ENCODE measurements around the gene FAHD2A.
"Not testable (repeated sequence)": the region's sequence is repeated elsewhere in the genome, so short reads cannot be mapped to it uniquely, and the experiment has no call there.

FAHD2A gene, protein sequence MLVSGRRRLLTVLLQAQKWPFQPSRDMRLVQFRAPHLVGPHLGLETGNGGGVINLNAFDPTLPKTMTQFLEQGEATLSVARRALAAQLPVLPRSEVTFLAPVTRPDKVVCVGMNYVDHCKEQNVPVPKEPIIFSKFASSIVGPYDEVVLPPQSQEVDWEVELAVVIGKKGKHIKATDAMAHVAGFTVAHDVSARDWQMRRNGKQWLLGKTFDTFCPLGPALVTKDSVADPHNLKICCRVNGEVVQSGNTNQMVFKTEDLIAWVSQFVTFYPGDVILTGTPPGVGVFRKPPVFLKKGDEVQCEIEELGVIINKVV

DNA sequence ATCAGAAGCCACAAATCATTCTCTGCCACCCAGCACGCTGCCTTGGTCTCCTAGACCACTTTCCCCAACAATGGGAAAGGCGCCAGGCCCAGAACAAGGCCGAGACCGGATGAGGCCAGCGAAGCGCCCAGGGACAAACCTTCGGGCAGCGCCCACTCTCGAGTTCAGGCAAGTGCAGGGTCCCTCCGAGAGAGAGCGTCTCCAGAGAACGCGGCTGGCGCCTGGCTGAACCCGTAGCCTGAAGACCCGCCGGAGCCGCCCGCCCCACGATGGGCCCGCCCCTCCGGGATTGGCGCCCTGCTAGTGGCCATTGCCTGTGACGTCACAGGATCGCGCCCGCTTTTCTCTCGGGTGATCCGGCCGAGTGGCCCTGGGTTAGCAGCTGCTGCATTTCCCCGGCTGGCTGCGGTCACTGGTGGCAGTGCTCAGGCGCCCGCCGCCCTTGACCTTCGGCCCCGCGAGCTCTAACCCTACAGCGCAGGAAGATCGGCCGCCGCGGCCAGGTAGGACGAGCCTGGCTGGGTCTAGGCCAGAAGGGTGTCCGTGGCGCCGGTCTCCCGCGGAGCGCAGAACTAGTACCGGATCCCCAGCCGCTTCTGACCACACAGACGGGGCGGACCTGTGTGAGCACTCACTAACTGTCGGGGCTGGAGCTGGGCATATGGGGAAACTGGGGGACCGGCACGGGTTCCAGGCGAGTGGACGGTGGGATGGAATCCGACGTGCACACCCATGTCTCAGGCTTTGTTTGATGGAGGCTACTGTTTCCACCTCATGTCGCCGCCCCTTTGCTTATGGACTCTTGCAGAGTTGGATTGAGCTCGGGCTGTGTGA, at the start of gene FAHD2A:
Gene FAHD2A, plus strand, starts transcription at position 339 of the 834 bp plus-strand sequence. CDS start 2,851 bp downstream, outside the sequence.
- peak; percentile 86 to 91 for DNase-seq (ENCODE audit: low read depth in 2 of 2)

DNA sequence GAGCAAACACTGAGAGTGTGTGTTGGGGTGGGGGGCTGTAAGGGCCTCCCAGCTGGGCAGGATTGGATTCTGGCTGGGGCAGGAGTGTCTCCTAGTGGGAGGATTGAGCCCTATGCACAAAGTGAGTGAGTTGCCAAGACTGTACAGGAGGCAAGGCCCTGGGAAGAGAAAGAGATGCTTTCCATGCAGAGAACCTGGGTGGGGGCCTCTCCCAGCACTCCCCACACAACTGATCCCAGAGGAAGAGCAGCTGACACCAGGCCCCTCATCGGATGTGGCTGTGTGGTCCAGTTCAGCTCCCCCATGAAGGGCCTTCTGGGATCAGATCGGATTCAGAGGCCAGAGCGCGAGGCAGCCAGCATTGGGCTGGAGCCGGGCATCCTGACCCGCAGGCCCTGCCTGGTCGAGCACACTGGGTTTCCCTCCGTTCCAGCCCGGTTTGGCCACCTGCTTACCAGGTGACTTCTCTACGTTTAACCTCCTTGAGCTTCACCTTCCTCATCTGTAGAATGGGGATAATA, 49.4 kb upstream of the FAHD2A start:
- no peak for DNase-seq (ENCODE audit: low read depth in 2 of 2)

DNA sequence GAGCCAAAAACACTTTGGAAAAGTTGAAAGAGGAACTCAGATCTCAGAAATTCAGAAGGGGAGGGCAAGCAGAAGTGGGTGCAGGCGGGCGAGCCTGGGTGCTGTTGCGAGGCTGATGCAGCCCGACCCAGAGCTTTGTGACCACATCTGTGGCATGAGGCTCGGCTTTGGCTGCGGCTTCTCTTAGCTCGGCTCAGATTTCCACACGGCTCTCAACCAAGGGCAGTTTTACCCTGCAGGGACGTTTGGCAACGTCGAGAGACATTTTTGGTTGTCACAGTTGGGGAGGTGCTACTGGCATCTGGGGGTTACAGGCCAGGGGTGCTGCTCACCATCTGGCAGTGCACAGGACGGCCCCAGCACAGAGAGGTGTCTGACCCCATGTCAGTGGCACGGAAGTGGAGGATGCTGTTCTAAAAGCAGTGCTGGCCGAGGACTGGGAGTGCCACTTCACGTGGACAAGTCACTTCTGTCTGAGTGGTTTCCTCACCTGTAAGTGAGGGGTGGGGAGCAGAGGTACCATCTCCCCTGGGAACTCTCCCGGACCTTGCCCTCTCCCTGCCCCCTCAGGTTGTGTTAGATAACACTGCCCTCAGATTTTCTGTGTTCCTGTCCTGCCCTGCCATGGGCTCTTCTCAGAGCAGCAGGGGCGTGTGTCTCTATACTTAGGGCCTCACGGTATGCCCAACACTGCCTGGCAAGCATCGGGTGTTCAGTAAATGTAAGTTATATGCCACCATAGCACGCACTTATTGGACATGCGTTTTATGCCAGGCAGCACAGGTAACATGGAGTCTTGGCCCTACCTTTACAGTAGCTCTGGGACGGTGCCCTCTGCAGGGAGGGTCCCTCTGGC, 48.7 kb upstream of the FAHD2A start:
- DNase-seq (ENCODE audit: low read depth in 2 of 2): no peak

DNA sequence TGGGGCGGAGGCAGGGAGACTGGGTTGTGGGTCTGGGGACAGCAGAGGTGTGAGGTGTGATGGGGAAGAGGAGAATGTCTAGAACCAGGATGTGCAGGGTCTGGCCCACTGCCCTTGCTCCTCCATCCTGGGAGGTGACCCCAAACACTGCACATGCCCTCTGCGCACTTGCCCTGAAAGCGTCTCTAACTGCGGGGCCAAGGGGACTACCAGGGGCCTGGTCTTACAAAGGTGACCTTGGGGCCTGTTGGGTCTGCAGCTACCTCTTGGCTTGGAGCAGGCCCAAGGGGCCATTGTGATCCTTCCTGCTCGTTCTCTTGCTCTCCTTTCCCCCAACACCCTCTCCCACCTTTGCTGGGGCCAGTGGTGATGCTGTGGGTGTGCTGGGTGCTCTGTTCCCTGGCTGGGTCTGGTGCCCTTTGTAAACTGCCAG, 48.0 kb upstream of the FAHD2A start:
- DNase-seq (ENCODE audit: low read depth in 2 of 2): no peak

DNA sequence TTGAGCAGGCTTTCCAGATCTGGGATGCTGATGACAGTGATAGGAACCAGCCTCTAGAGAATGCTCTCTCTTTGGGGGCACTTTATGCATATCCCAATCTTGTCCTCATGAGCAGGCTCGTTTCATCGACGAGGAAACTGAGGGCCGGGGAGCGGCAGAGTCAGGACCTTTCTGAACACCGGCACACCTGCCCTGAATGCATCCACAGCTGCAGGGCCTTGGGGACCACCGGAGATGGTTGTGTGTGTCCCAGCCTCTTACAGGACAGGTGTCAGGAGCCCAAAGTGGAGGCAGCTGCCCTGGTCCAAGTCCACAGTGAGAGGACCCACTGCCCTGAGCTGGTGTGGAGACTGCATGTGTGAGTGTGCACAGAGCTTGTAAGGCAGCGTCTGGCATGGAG, 47.6 kb upstream of the FAHD2A start:
- no peak for DNase-seq (ENCODE audit: low read depth in 2 of 2)

DNA sequence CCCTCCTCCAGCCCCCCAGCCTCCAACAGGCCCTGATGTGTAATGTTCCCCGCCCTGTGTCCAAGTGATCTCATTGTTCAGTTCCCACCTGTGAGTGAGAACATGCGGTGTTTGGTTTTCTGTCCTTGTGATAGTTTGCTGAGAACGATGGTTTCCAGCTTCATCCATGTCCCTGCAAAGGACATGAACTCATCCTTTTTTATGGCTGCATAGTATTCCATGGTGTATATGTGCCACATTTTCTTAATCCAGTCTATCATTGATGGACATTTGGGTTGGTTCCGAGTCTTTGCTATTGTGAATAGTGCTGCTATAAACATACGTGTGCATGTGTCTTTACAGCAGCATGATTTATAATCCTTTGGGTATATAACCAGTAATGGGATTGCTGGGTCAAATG, 47.0 kb upstream of the FAHD2A start:
- not testable (repeated sequence) for DNase-seq (ENCODE audit: low read depth in 2 of 2)

DNA sequence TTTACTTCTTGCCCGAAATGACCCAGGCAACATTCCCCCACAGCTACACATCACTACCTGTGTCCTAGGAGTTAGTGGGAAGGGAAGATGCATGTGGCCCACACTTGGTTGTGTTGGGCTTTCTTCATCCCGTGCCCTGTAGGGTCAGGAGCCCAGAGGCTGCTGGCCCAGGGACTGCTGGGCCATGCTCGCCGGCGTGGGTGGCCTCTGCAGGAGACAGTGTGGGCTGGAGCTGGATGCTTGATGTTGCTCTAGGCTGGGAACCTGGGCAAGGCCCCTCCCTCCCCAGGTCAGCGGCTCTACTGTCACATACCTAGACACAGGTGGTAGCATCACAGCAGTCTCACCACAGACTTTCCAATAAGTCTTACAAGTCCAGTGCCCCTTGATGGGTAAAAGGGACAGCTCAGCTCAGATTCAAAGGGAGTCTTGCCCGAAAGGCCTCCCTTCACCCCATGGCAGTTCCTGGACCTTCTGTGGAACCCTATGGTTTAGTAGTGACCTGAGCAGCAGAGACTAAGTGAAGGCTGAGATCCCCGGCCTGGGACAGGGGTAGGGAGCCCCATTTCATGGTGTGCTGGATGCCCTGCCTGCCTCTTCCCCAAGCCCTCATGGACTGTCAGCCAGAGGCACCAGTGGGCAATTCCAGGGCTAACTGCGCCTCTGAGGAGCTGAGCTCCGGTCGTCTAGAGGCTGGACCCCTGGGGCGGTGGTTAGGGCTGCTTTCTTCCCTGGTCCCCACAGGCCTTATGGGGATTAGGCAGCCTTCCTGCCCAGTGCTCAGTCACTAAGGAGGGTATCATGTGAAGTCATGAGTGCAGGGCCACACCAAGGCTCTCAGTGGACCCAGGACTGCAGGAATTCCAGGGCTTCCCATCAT, 45.4 kb upstream of the FAHD2A start:
- DNase-seq (ENCODE audit: low read depth in 2 of 2): no peak

DNA sequence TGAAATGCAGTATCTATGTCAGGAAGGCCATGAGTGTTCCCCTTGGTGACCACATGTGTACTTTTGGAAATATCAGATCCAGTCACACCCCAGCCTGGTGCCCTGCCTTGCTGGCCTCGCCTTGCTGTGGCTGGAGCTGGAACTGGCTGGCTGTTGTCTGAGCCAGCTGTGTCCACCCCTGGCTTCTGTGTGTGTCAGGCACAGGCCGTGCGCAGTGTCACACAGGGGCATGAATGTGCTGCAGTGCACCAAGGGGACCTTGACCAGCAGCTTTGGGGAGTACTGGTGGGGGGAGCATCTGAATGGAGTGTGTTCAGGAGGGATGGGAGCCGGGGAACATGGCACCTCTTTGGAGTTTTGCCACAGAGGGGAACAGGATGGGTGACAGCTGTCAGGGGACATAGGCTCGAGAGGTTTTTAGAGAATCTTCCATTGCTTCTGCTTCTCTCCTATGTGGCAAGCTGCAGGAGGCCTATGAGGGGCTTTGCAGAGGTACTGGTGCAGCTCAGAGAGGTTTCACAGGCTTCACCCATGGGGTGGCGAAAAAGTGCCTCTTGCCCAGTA, 44.7 kb upstream of the FAHD2A start:
- DNase-seq (ENCODE audit: low read depth in 2 of 2): no peak

DNA sequence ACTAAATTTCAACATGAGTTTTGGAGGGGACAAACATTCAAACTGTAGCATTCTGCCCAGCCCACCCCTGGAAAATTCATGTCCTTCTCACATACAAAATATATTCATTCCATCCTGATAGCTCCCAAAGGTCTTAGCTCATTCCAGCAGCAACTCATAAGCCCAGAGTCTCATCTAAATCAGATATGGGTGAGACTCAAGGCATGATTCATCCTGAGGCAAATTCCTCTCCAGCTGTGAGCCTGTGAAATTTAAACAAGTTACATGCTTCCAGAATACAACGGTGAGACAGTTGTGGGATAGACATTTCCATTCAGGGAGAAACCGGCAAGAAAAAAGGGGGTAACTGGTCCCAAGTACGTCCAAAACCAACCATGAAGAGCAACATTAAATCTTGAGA, 43.5 kb upstream of the FAHD2A start:
- no peak for DNase-seq (ENCODE audit: low read depth in 2 of 2)

DNA sequence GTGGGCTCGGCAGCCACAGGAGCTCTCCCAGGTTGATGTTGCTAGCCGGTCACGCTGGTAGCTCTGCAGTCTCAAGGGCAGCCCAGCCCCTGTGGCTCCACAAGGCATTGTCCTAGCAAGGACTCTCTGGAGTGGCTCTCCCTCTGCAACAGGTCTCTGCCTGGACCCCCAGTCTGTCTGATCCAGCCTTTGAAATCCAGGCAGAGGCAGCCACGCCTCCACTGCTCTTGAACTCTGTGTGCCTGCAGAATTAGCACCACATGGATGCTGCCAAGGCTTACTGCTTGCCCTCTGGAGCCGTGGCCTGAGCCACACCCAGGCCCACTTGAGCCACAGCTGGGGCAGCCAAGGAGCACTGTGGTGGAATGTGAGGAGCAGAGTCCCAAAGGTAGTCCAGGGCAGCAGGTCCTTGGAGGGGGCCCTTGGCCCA, 43.0 kb upstream of the FAHD2A start:
- no peak for DNase-seq (ENCODE audit: low read depth in 2 of 2)

DNA sequence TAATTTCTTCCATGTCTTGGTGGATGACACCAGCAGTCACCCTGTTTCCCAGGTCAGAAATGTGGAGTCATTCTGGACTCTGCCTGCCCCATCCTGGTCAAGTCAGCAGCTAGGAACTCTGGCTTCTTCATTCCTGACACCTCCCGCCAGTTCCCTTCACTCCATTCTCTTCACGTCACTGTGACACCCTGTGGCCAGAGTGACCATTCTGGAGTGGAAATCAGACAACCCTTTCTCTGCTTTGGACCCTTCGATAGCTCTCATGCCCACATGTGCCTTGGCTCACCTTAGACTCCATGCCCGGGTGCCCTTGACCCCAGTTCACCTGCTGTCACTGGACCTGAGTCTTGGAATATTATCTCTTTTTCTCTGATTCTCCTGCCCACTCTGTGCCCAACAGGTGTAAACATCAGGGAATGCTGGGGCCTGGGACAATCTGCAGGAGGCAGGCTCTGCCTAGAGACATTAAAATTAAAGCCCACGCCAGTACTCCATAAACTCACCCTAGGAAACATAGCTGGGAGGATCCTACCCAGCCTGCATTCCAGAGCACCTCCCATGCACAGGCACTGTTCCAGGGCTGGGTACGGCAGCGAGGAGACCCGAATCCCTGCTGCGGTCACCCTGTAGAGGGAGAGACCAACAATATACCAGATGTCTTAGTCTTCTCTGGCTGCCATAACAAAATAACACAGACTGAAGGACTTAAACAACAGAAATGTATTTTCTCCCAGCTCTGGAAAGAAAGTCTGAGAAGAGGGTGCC, 41.1 kb upstream of the FAHD2A start:
- DNase-seq (ENCODE audit: low read depth in 2 of 2): no peak

DNA sequence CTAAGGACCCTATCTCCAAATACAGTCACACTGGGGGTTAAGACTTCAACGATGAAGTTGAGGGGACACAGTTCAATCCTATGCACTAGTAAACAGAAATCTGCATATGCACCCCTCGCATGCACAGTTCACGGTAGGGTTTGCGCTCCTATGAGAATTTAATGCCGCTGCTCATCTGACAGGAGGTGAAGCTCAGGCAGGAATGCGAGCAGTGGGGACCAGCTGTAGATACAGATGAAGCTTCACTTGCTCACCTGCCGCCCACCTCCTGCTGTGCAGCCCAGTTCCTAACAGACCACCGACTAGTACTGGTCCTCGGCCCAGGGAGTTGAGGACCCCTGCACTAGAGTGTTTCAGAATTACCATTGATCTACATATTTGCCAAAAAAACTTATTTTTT, 40.0 kb upstream of the FAHD2A start:
- no peak for DNase-seq (ENCODE audit: low read depth in 2 of 2)

DNA sequence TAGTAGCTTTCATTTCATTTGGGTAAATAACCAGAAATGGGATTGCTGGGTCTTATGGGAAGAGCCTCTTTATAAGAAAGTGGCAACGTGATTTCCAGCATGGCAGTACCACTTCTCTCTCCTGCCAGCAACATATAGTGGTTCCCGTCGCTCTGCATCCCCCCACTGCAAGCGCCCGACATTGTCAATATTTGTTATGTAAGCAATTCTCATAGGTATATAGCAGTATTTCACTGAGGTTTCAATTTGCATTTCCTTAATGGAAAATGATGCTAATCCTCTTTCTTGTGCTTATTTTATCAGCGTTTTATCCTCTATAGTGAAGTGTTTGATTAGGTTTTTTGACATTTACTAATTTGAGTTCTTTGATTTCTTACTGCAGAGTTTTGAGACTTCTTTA, 36.0 kb upstream of the FAHD2A start:
- no peak for DNase-seq (ENCODE audit: low read depth in 2 of 2)

DNA sequence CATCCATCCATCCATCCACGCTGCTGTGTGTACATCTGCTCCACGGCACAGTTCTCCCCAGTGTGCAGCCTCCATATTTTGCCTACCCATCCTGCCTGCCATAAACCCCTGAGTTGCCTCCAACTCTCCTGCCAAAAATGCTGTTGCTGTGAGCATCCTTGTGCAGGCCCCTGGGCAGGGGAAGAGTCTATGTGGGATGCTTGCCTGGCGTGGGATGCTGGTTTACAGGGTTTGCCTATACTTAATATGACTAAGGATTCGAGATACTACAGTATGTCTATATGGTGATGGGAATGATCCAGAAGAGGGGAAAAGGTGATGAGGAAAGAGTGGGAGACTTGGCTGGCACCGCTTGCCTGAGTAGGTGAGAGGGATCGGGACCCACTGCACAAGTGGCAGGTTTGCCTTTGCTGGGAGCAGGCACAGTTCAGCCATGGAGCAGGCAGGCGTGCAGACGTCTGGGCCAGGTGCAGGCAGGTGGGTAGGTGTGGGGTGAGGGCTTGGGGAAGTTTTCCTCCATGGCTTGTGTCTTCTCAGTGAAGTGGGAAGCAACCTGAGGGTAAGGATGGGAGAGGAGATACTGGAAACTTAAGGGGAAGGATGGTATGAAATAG, 30.2 kb upstream of the FAHD2A start:
- DNase-seq (ENCODE audit: low read depth in 2 of 2): no peak

DNA sequence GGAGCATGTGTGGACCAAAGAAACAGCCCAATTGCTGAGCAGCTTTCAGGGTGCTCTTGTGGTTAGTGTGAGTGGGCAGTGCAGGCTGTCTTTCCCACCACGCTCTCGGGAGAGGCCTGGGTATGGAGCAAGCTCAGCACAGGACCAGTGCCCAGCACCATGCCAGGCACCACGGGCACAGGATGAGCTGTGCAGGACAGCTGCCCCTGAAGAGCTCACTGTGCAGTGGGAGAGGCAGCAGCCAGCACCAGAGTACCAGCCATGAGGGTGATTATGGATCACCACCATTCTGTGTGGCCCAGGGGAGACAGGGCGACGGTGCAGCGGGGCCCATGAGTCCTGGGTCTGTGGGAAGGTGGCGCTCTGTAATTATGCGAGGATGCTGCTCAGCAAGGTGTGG, 29.7 kb upstream of the FAHD2A start:
- DNase-seq (ENCODE audit: low read depth in 2 of 2): no peak

DNA sequence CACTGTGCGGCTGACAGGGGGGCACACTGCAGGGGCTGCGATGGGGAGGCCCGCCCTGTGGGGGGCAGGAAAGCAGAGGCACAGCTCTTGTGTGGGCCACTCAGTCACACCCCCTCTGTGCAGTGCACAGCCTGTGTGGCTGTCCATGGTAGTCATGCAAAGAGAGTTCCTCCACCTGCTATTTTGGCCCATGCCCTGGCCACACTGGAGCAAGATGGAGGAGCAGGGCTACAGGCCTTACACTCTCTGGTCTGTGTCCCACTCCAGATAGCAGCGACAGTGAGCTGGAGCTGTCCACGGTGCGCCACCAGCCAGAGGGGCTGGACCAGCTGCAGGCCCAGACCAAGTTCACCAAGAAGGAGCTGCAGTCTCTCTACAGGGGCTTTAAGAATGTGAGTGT, 28.5 kb upstream of the FAHD2A start:
- DNase-seq (ENCODE audit: low read depth in 2 of 2): no peak

DNA sequence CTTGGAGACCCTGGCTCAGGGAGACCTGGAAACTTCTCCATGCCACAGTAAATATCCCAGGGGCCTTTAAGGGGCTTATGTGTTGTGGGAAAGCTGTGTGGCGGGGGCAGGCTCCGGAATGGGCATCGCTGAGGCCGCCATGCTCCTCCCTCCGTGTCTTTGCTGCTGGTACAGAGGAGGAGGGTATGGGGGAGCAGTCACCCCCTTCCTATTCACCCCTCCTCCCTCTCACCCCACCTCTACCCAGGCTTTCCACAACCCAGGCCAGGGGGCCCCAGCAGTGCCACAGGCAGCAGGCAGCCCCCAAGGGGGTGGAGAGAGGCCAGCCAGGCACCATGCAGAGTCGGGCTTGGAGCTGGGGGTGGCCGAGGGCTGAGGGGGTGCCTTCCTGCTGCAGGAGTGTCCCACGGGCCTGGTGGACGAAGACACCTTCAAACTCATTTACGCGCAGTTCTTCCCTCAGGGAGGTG, 28.0 kb upstream of the FAHD2A start:
- DNase-seq (ENCODE audit: low read depth in 2 of 2): no peak

DNA sequence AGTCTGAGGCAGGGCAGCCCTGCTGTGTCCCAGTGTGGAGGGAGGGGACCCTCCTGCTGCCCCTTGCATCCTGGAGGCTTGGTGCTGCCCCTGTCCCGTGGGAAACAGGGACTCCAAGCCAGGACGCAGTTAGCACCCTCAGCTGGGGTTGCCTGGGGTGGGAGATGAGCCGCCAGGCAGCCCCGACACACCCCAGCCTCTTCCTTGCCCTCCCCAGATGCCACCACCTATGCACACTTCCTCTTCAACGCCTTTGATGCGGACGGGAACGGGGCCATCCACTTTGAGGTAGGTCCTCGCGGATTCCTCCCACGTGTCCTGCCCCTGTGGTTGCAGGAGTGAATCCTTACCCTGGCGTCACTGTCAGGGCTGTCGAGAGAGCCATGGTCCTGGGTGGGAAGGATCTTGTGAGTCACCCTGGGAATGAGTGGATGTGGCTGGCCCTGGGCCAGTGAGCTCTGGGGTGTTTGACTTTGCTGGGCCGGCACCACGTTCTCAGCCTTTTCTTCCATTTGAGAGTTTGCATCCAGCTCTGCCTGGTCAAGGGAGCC, 27.5 kb upstream of the FAHD2A start:
- DNase-seq (ENCODE audit: low read depth in 2 of 2): no peak
